ENCODE measurements around the gene ZSCAN16.

The ZSCAN16 gene

DNA sequence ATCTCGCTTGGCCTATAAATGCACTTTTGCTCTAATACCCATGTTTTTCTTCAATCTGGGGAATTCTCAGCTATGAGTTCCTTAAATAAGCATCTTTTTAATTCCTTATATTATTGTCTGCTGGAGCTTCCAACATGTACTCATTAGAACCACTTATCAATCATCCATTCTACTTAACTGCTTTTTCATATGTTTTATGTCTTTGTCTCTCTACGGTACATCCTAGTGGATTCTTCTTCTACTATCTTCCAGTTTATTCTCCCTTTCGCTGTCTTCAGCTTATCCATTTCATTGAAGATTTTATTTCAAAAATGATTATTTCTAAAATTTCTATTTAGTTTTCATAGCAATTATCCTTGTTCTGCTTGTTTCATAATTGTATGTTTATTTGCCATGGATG, 12.4 kb upstream of the ZSCAN16 start:
- no peaks in the 10 kb centered on the region for H3K27me3 ChIP-seq (ENCODE audit: insufficient read depth, poor library complexity, severe bottlenecking)

DNA sequence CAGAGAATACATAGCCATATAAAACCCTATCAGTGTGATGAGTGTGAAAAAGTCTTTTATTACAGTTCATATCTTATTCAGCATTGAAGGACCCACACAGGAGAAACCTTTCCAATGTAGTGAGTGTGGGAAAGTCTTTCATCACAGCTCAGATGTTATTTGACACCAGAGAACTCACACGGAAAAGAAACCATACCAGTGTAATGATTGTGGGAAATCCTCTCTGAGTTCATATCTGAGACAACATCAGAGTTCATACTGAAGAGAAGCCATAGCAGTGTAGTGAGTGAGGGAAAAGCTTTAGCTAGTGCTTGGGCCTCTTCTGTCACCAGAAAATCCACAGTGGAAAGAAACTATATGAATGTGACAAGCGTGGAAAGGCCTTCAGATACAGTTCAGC, 8.6 kb upstream of the ZSCAN16 start:
- H3K27ac ChIP-seq (replicated peaks): no peak overlapping the region
- H3K27me3 ChIP-seq (ENCODE audit: insufficient read depth, poor library complexity, severe bottlenecking): no peaks in the 10 kb centered on the region
- no peak for DNase-seq (ENCODE audit: low read depth in 1 of 2, low spot score in 1 of 2)
- no peak overlapping the region for H3K4me3 ChIP-seq (replicated peaks; ENCODE audit: insufficient read depth, low read length)
- TF ChIP-seq POLR2AphosphoS5 (IDR thresholded peaks at IDR 0.05; ENCODE audit: low read depth): no peak
- no peak for TF ChIP-seq GABPA (IDR thresholded peaks at IDR 0.05; ENCODE audit: low read depth)
- TF ChIP-seq, protein P1, sequence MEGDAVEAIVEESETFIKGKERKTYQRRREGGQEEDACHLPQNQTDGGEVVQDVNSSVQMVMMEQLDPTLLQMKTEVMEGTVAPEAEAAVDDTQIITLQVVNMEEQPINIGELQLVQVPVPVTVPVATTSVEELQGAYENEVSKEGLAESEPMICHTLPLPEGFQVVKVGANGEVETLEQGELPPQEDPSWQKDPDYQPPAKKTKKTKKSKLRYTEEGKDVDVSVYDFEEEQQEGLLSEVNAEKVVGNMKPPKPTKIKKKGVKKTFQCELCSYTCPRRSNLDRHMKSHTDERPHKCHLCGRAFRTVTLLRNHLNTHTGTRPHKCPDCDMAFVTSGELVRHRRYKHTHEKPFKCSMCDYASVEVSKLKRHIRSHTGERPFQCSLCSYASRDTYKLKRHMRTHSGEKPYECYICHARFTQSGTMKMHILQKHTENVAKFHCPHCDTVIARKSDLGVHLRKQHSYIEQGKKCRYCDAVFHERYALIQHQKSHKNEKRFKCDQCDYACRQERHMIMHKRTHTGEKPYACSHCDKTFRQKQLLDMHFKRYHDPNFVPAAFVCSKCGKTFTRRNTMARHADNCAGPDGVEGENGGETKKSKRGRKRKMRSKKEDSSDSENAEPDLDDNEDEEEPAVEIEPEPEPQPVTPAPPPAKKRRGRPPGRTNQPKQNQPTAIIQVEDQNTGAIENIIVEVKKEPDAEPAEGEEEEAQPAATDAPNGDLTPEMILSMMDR (IDR thresholded peaks at IDR 0.05; ENCODE audit: insufficient read depth, low read length): no peak

More for the DNA sequence above, 12.4 kb upstream of the ZSCAN16 start:
- no peak for DNase-seq (ENCODE audit: low read depth in 1 of 2, low spot score in 1 of 2)
- Histone ChIP-seq H3K27ac (replicated peaks) (no peak overlapping the region), H3K4me3 (replicated peaks; ENCODE audit: insufficient read depth, low read length) (no peak overlapping the region)
- TF ChIP-seq SPI1 (IDR thresholded peaks at IDR 0.05; ENCODE audit: borderline replicate concordance, low read depth): no peak
- TF ChIP-seq, protein P1 (IDR thresholded peaks at IDR 0.05; ENCODE audit: insufficient read depth, low read length): no peak
- no peak for TF ChIP-seq GABPA (IDR thresholded peaks at IDR 0.05; ENCODE audit: low read depth)
- no peak for TF ChIP-seq POLR2AphosphoS5 (IDR thresholded peaks at IDR 0.05; ENCODE audit: low read depth)
- TF ChIP-seq, protein P2, sequence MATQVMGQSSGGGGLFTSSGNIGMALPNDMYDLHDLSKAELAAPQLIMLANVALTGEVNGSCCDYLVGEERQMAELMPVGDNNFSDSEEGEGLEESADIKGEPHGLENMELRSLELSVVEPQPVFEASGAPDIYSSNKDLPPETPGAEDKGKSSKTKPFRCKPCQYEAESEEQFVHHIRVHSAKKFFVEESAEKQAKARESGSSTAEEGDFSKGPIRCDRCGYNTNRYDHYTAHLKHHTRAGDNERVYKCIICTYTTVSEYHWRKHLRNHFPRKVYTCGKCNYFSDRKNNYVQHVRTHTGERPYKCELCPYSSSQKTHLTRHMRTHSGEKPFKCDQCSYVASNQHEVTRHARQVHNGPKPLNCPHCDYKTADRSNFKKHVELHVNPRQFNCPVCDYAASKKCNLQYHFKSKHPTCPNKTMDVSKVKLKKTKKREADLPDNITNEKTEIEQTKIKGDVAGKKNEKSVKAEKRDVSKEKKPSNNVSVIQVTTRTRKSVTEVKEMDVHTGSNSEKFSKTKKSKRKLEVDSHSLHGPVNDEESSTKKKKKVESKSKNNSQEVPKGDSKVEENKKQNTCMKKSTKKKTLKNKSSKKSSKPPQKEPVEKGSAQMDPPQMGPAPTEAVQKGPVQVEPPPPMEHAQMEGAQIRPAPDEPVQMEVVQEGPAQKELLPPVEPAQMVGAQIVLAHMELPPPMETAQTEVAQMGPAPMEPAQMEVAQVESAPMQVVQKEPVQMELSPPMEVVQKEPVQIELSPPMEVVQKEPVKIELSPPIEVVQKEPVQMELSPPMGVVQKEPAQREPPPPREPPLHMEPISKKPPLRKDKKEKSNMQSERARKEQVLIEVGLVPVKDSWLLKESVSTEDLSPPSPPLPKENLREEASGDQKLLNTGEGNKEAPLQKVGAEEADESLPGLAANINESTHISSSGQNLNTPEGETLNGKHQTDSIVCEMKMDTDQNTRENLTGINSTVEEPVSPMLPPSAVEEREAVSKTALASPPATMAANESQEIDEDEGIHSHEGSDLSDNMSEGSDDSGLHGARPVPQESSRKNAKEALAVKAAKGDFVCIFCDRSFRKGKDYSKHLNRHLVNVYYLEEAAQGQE (IDR thresholded peaks at IDR 0.05; ENCODE audit: insufficient replicate concordance, low read depth): no peak

DNA sequence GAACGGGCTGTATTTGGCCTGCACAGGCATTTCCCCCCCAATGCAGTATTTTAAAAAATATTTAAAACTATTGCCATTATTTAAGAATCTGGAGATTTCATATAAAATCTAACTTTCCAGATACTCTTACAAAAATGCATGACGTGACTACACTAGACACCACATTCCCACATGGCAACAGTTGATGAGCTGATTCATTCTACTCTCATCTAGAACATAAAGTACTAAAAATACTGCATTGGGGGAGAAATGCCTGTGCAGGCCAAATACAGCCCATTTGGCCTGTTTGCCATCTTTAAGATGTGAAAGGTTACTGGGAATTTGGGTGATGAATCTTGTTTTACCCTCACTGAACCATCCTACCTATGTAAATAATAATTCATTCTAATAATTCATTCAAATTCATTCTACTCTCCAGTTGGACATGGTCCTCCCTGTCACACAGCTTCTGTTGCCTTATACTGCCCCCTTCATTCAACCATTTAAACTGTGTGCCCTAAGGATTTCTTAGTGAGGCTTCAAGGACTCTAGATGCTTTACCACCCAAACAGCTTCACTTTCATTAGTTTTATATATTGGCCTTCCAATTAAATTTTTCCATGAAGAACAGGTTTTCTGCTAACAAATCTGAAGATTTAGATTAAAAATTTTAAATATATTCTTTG, 6.9 kb upstream of the ZSCAN16 start:
- no peak overlapping the region for H3K4me3 ChIP-seq (replicated peaks; ENCODE audit: insufficient read depth, low read length)
- H3K27ac ChIP-seq (replicated peaks): no peak overlapping the region
- H3K27me3 ChIP-seq (ENCODE audit: insufficient read depth, poor library complexity, severe bottlenecking): no peaks in the 10 kb centered on the region
- DNase-seq (ENCODE audit: low read depth in 1 of 2, low spot score in 1 of 2): no peak
- TF ChIP-seq POLR2AphosphoS5 (IDR thresholded peaks at IDR 0.05; ENCODE audit: low read depth): no peak
- TF ChIP-seq, protein P1 (IDR thresholded peaks at IDR 0.05; ENCODE audit: insufficient read depth, low read length): no peak
- TF ChIP-seq, protein P2 (IDR thresholded peaks at IDR 0.05; ENCODE audit: insufficient replicate concordance, low read depth): no peak
- TF ChIP-seq SPI1 (IDR thresholded peaks at IDR 0.05; ENCODE audit: borderline replicate concordance, low read depth): no peak
- no peak for TF ChIP-seq GABPA (IDR thresholded peaks at IDR 0.05; ENCODE audit: low read depth)

DNA sequence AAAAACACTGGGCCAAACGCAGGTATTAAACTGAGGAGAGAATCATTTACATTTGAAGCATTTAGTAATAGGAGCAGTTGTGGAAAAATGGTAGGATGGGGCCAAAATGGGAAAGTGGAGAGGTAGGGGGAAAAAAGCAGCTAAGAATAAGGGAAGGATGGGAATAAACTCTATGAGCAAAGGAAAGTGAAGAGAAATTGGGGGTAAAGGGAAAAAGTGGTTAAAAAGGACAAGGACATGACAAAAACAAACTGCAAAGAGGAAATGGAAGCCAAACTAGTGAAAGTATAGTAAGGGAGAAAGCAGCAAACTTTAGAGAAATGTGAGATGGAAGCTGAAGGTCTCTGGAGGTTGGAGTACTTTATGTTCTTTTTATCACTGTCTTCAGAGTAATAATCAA, 6.2 kb upstream of the ZSCAN16 start:
- DNase-seq (ENCODE audit: low read depth in 1 of 2, low spot score in 1 of 2): no peak
- TF ChIP-seq GABPA (IDR thresholded peaks at IDR 0.05; ENCODE audit: low read depth): no peak
- no peak for TF ChIP-seq POLR2AphosphoS5 (IDR thresholded peaks at IDR 0.05; ENCODE audit: low read depth)
- no peak for TF ChIP-seq SPI1 (IDR thresholded peaks at IDR 0.05; ENCODE audit: borderline replicate concordance, low read depth)
- TF ChIP-seq, protein P2 (IDR thresholded peaks at IDR 0.05; ENCODE audit: insufficient replicate concordance, low read depth): no peak
- TF ChIP-seq, protein P1 (IDR thresholded peaks at IDR 0.05; ENCODE audit: insufficient read depth, low read length): no peak
- Histone ChIP-seq H3K27me3 (ENCODE audit: insufficient read depth, poor library complexity, severe bottlenecking) (no peaks in the 10 kb centered on the region), H3K4me3 (replicated peaks; ENCODE audit: insufficient read depth, low read length) (no peak overlapping the region), H3K27ac (replicated peaks) (no peak overlapping the region)
